C4-2B (cell line): ENCODE data around the gene TRIM37.

Experiments used
- H3K27ac ChIP-seq: fragments of 450-650 bp; 2 replicates; pipeline ENCODE4 v1.5.1; 2017
- CTCF ChIP-seq: fragments of 450-650 bp; conservative IDR thresholded peaks from 2 replicates; pipeline ENCODE4 v1.5.1; 2017; ENCODE audit warnings: mild to moderate bottlenecking
- ZFX ChIP-seq: fragments of 450-650 bp; IDR thresholded peaks from 2 replicates; pipeline ENCODE4 v1.6.1; 2017

The TRIM37 gene

GRCh38 chr17:59106463-59107305, at the start of gene TRIM37:
Gene TRIM37 (minus strand): TSS chr17:59106880. CDS start chr17:59106461, 419 bp downstream.
- TF ChIP-seq ZFX (peak; percentile 17; the same call in 1 of the 2 replicates), CTCF (no peak; the same call in 1 of the 2 replicates)
- H3K27ac ChIP-seq, result peak within 1 kb of the TSS; percentile 92

GRCh38 chr17:59155439-59156177, 48.9 kb upstream of the TRIM37 start, which contains the start of gene PRR11:
Gene PRR11 (plus strand): TSS chr17:59155746. CDS start chr17:59169753, 14,007 bp downstream.
- TF ChIP-seq ZFX, result no peak
- TF ChIP-seq CTCF, result no peak
- H3K27ac ChIP-seq, result peak within 1 kb of the TSS; percentile 93

- TF ChIP-seq ZFX (no peak), CTCF (no peak)
- peak within 1 kb of the TSS; percentile 93 for H3K27ac ChIP-seq
Observed at GRCh38 chr17:59154721-59155438, 48.2 kb upstream of the TRIM37 start, which contains the start of gene SKA2. Gene SKA2 (minus strand): TSS chr17:59155186. CDS start chr17:59155163, 23 bp downstream.

- H3K27ac ChIP-seq, result peak overlapping the region; percentile 93
Observed at GRCh38 chr17:59154292-59154720, 47.6 kb upstream of the TRIM37 start.

GRCh38 chr17:59152925-59153324, 46.2 kb upstream of the TRIM37 start:
- no peak overlapping the region for H3K27ac ChIP-seq
- TF ChIP-seq ZFX, result no peak
- TF ChIP-seq CTCF, result no peak

More at GRCh38 chr17:59154292-59154720, 47.6 kb upstream of the TRIM37 start:
- TF ChIP-seq ZFX (no peak), CTCF (no peak)

- TF ChIP-seq ZFX, result no peak
- no peak for TF ChIP-seq CTCF
- no peak overlapping the region for H3K27ac ChIP-seq
Observed at GRCh38 chr17:59151591-59151990, 44.9 kb upstream of the TRIM37 start.
